Body of pancreas (tissue), 4 donors: ENCODE data around the gene RSAD2. TPM values are rescaled to one million over a fixed set of nuclear protein-coding genes. Genes with fewer than 3 reads are reported as not detected.

Experiments
- ATAC-seq: fragments of 150-250 bp; one replicate; pipeline ENCODE4 v1.9.1; 2016
- DNase-seq, 4 donors: peaks; one replicate each; pipeline ENCODE4 v3.0.0-alpha.2; 2019
- H3K27ac ChIP-seq, 4 donors: fragments of 200-600 bp; sonication (generic); 1 replicate in 3 of 4; 2 replicates in 1 of 4; pipeline versions ENCODE4 v1.5.1 to v1.6.1; 2016 to 2019; ENCODE audit warnings: mild to moderate bottlenecking in 1 of 4, mixed read lengths in 1 of 4, moderate library complexity in 1 of 4
- H3K27me3 ChIP-seq, 2 donors: fragments of 200-600 bp; sonication (generic); one replicate each; pipeline ENCODE4 v1.6.0; 2016; ENCODE audit warnings: mild to moderate bottlenecking in 1 of 2
- H3K36me3 ChIP-seq, 2 donors: fragments of 200-600 bp; sonication (generic); replicated peaks in 1 of 2; 2 replicates each; pipeline ENCODE4 v1.5.1; 2016; ENCODE audit warnings: low read depth in 2 of 2; ENCODE audit not compliant: insufficient read depth in 1 of 2
- H3K4me1 ChIP-seq: fragments of 200-600 bp; sonication (generic); one replicate; pipeline ENCODE4 v1.6.0; 2016
- H3K4me3 ChIP-seq, 2 donors: fragments of 200-600 bp; sonication (generic); 1 replicate in 1 of 2; 2 replicates in 1 of 2; pipeline ENCODE4 v1.5.1; 2016 to 2019
- H3K9me3 ChIP-seq, 3 donors: fragments of 200-600 bp; sonication (generic); 1 replicate in 2 of 3; 2 replicates in 1 of 3; pipeline ENCODE4 v1.5.1; 2016
- CTCF ChIP-seq, 7 experiments: fragments of 450-650 bp in 4 of 7; fragments of 200-600 bp in 3 of 7; sonication (generic) in 3 of 7; IDR thresholded peaks; one replicate each; pipeline ENCODE4 v1.5.1; 2016 to 2019; ENCODE audit warnings: antibody characterized with exemption in 7 of 7
- POLR2A ChIP-seq, 3 donors: fragments of 450-650 bp; IDR thresholded peaks; one replicate each; pipeline ENCODE4 v1.6.1; 2016; ENCODE audit warnings: antibody characterized with exemption in 3 of 3, mild to moderate bottlenecking in 2 of 3
- WGBS, 2 donors: methylation state at CpG; one replicate each; pipeline ENCODE4 v1.1.5; 2017; 5-methylcytosine and 5-hydroxymethylcytosine counted together
- intact Hi-C: fragments of 100-400 bp; cut with DNase I; formaldehyde crosslinking; loops from one replicate; pipeline ENCODE4 v1.15.1; 2023
- total RNA-seq, 2 donors: library from RNA; depleted of rRNA; stranded (reverse); fragments of >200 nt; gene quantifications; one replicate each; pipeline ENCODE4 v1.1.0, GENCODE V29; 2016

RSAD2 gene
- total RNA-seq, 2 donors from 2014 or later, result under 0.01 to 1.0 TPM

DNA sequence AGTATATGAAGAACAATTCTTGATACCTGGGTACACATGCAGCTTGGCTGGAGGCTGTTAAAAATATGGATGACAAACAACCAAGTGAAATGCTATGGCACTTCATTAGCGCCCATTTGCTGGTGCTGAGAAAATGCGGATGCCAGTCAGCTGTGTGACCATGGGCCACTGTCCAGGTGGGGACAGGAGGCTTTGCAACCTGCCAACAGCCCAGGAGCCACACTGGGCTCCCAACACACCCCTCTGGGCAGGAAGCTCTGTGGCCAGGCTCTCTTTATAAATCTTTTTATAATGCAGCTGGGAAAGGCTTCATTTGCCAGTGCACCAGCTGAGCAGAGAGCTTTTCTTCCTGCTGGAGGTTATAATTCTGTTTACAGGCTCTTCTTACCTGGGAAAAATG lies 59.6 kb downstream of the RSAD2 start:
- intact Hi-C loops, result no loop called here
- Histone ChIP-seq H3K36me3 (no peaks in the 10 kb centered on the region), H3K9me3 (no peaks in the 10 kb centered on the region), H3K4me1 (peaks cover 65% of the 10 kb centered on the region), H3K27me3 (no peaks in the 10 kb centered on the region), H3K4me3 (no peak overlapping the region), H3K27ac (peak overlapping the region; percentile 72 to 86 (median 79))
- DNase-seq (peak; percentile 90 to 94 (median 92)), ATAC-seq (peak; percentile 97)
- WGBS, 2 donors, result 32 to 55% methylated on average over 2 of the region's 2 CpGs
- TF ChIP-seq CTCF (IDR thresholded peaks at IDR 0.05) (no peak), POLR2A (IDR thresholded peaks at IDR 0.05) (peak in 1 of 3 donors; percentile 23)

DNA sequence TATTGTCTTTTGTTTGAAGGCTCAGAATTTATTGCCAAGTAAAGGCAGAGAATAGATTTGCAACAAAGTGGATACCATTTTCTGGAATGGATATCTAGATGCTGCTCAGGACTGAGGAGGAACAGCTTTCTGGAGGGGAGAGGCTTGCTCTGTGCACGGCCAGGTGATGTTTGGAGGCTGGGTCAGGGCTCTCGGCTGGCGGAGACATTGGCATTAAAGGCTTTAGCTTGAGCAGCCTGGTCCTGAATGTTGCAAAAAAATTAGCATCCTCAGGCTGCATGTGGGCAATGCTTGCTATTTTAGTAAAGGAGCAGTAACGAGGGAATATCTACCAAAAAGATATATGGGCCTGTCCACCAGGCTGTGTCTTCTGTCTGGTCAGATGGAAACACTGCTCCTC lies 60.0 kb downstream of the RSAD2 start:
- H3K36me3 ChIP-seq, result no peaks in the 10 kb centered on the region
- intact Hi-C loops, result no loop called here
- no peak overlapping the region for H3K4me3 ChIP-seq
- peak overlapping the region; percentile 72 to 86 (median 79) for H3K27ac ChIP-seq
- TF ChIP-seq CTCF (IDR thresholded peaks at IDR 0.05) (no peak), POLR2A (IDR thresholded peaks at IDR 0.05) (no peak)
- H3K9me3 ChIP-seq, result no peaks in the 10 kb centered on the region
- no peak for DNase-seq
- H3K27me3 ChIP-seq, result no peaks in the 10 kb centered on the region
- H3K4me1 ChIP-seq, result peaks cover 60% of the 10 kb centered on the region
- ATAC-seq, result peak; percentile 46
- 33 to 34% methylated on average over 4 of the region's 4 CpGs for WGBS, 2 donors

- Histone ChIP-seq H3K4me1 (peaks cover 51% of the 10 kb centered on the region), H3K27ac (peak overlapping the region in 1 of 4 donors; percentile 74), H3K27me3 (no peaks in the 10 kb centered on the region), H3K9me3 (no peaks in the 10 kb centered on the region), H3K4me3 (no peak overlapping the region), H3K36me3 (no peaks in the 10 kb centered on the region)
- WGBS, 2 donors, result 74 to 84% methylated on average over 2 of the region's 2 CpGs
- ATAC-seq, result no peak
- intact Hi-C loops, result no loop called here
- DNase-seq, result no peak
- TF ChIP-seq CTCF (IDR thresholded peaks at IDR 0.05) (no peak), POLR2A (IDR thresholded peaks at IDR 0.05) (no peak)
These were observed 61.5 kb downstream of the RSAD2 start for GRCh38 chr2:6939071-6939470.

DNA sequence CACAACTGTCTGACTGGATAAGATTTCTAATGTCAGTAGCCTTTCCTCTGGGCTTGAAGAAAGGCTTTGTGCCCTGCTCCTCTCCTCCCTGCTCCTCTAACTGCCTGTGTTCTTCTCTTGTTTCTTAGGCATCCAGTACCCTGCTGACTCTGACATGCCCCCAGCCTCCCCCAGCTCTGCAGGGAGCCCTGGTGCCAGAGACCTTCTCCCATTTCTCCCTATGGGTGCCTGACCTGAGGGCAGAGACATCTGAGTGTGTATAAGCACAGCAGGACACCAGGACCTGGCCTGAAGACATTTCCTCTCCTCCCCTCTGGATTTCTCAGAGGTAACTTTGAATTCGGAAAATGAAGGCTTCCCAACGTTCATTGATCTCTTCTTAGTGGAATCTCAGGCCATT lies 63.2 kb downstream of the RSAD2 start:
- no peak for DNase-seq
- H3K27ac ChIP-seq, result no peak overlapping the region
- peaks cover 59% of the 10 kb centered on the region for H3K4me1 ChIP-seq
- 78 to 80% methylated on average over 2 of the region's 2 CpGs for WGBS, 2 donors
- H3K9me3 ChIP-seq, result no peaks in the 10 kb centered on the region
- intact Hi-C loops, result no loop called here
- no peak for ATAC-seq
- no peak overlapping the region for H3K4me3 ChIP-seq
- no peaks in the 10 kb centered on the region for H3K27me3 ChIP-seq
- TF ChIP-seq POLR2A (IDR thresholded peaks at IDR 0.05) (no peak), CTCF (IDR thresholded peaks at IDR 0.05) (no peak)
- H3K36me3 ChIP-seq, result no peaks in the 10 kb centered on the region

DNA sequence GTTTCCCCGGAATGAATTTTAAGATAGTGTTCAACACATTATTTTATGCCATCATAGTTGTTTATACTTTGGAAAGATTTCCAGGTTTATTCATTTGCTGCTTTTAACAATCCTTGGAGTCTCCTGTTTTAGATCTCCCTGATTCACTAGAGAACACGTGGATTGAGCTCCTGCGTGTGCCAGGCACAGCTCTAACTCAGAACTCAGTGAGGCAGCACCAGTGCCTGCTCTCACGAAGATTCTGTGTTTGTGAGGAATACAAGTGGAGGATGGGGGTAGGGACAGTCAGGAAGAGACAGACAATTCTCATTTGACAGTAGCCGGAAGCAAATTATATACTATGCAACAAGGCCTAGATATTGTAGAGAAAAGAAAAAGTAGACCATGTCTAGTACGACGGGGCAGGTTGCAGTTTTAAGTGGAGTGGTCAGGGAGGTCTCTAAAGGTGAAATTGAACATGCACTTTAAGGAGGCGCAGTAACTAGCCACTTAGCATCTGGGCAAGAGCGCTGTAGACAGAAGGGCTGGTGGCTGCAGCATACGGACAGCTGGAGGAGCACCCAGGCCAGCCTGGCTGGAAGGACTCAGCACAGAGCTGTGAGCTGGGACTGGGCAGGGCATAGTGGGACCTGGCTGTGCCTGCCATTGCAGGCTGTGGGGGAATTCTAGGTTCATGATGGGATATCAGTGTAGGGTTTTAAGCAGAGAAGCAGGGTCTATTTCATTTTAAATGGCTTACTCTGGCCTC lies 63.9 kb downstream of the RSAD2 start:
- H3K27me3 ChIP-seq, result no peaks in the 10 kb centered on the region
- peaks cover 56% of the 10 kb centered on the region for H3K4me1 ChIP-seq
- ATAC-seq (no peak), DNase-seq (peak in 1 of 4 donors; percentile 62)
- TF ChIP-seq CTCF (IDR thresholded peaks at IDR 0.05) (no peak), POLR2A (IDR thresholded peaks at IDR 0.05) (no peak)
- WGBS, 2 donors, result 70 to 95% methylated on average over 10 of the region's 10 CpGs
- H3K36me3 ChIP-seq, result no peaks in the 10 kb centered on the region
- peak overlapping the region in 1 of 4 donors; percentile 12 for H3K27ac ChIP-seq
- no peaks in the 10 kb centered on the region for H3K9me3 ChIP-seq
- intact Hi-C loops, result no loop called here
- H3K4me3 ChIP-seq, result no peak overlapping the region
